C4-2B (cell line): ENCODE results near the gene DRGX.

ENCODE experiments used
- ZFX ChIP-seq: fragments of 450-650 bp; IDR thresholded peaks from 2 replicates; pipeline ENCODE4 v1.6.1; 2017
- TF ChIP-seq, protein P1 (sequence below): fragments of 450-650 bp; conservative IDR thresholded peaks from 2 replicates; pipeline ENCODE4 v1.5.1; 2017; ENCODE audit warnings: mild to moderate bottlenecking

DNA sequence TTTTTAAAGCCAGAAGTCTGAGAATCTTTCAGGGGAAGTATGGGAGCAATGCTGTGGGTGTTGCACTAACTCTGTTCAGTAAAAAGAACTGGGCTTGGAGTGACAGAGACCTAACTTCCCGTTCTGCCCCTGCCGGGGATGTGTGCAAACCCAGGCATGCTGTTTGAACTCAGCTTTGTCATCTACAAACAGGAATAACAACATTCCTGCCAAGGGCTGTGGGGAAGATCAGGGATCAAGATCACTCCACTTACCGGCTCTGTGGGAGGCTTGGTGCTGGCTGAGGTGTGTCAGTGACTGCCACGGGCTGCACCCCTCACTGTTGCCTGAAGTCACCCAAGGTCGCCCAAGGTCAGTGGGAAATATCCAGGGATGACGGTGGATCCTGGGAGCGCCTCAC is 23.1 kb upstream of the DRGX start:
- TF ChIP-seq, protein P1, sequence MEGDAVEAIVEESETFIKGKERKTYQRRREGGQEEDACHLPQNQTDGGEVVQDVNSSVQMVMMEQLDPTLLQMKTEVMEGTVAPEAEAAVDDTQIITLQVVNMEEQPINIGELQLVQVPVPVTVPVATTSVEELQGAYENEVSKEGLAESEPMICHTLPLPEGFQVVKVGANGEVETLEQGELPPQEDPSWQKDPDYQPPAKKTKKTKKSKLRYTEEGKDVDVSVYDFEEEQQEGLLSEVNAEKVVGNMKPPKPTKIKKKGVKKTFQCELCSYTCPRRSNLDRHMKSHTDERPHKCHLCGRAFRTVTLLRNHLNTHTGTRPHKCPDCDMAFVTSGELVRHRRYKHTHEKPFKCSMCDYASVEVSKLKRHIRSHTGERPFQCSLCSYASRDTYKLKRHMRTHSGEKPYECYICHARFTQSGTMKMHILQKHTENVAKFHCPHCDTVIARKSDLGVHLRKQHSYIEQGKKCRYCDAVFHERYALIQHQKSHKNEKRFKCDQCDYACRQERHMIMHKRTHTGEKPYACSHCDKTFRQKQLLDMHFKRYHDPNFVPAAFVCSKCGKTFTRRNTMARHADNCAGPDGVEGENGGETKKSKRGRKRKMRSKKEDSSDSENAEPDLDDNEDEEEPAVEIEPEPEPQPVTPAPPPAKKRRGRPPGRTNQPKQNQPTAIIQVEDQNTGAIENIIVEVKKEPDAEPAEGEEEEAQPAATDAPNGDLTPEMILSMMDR = no peak; the same call in 1 of the 2 replicates
- TF ChIP-seq ZFX = no peak
